Naive thymus-derived CD4-positive, alpha-beta T cell (primary cell): Measurements from ENCODE around the gene TNRC6A. TPM values are rescaled to one million over a fixed set of nuclear protein-coding genes. Genes with fewer than 3 reads are reported as not detected.
"Not testable (repeated sequence)": the region's sequence is repeated elsewhere in the genome, so short reads cannot be mapped to it uniquely, and the experiment has no call there.

ENCODE experiments used
- ATAC-seq: fragments of 150-1000 bp; cut with Tn5 transposase; 2 replicates; pipeline ENCODE4 v1.10.0; 2021; ENCODE audit warnings: mild to moderate bottlenecking, moderate library complexity
- CTCF ChIA-PET: fragments of 350-600 bp; sonication (Branson Sonifier 250); formaldehyde crosslinking; loops from one replicate; lab custom pipeline; 2021; ENCODE audit warnings: antibody characterized with exemption; lab: Charles Lee
- POLR2A ChIA-PET: fragments of 350-600 bp; sonication (Branson Sonifier 250); formaldehyde crosslinking; loops from one replicate; lab custom pipeline; 2021; ENCODE audit warnings: antibody characterized with exemption, inconsistent platforms; lab: Charles Lee
- DNase-seq, 9 donors: peaks; one replicate each; pipeline versions ENCODE4 v3.0.0 to v3.0.0-alpha.2; 2020 to 2022; ENCODE audit warnings: mixed read lengths in 1 of 9
- H3K27ac ChIP-seq: one replicate; pipeline ENCODE4 v1.7.0; 2013; ENCODE audit warnings: mild to moderate bottlenecking, low read depth, low read length, moderate library complexity
- H3K27me3 ChIP-seq, 2 donors: one replicate each; pipeline ENCODE4 v1.7.0; 2013; ENCODE audit warnings: low read length in 2 of 2, mild to moderate bottlenecking in 2 of 2, moderate library complexity in 2 of 2; ENCODE audit not compliant: control insufficient read depth in 2 of 2, insufficient read depth in 2 of 2
- H3K36me3 ChIP-seq, 3 experiments: 1 replicate in 2 of 3; 2 replicates in 1 of 3; pipeline ENCODE4 v1.7.0; 2013; ENCODE audit warnings: low read length in 3 of 3, mild to moderate bottlenecking in 3 of 3, moderate library complexity in 1 of 3; ENCODE audit not compliant: insufficient read depth in 3 of 3, control insufficient read depth in 2 of 3
- H3K4me1 ChIP-seq, 2 donors: one replicate each; pipeline ENCODE4 v1.7.0; 2013; ENCODE audit warnings: low read length in 2 of 2, mild to moderate bottlenecking in 2 of 2, moderate library complexity in 1 of 2; ENCODE audit not compliant: control insufficient read depth in 2 of 2, insufficient read depth in 2 of 2
- H3K4me3 ChIP-seq: 2 replicates; pipeline ENCODE4 v1.7.0; 2013; ENCODE audit warnings: mild to moderate bottlenecking, low read length
- H3K9me3 ChIP-seq, 3 experiments: 1 replicate in 2 of 3; 2 replicates in 1 of 3; pipeline ENCODE4 v1.7.0; 2013; ENCODE audit warnings: low read length in 3 of 3; ENCODE audit not compliant: control insufficient read depth in 2 of 3
- H3K27ac Mint-ChIP-seq, 9 donors: one replicate each; pipeline ENCODE4 v1.8.0; 2020 to 2022; ENCODE audit warnings: mixed read lengths in 9 of 9, mild to moderate bottlenecking in 8 of 9, moderate library complexity in 5 of 9, inconsistent platforms in 2 of 9
- H3K27me3 Mint-ChIP-seq, 5 donors: one replicate each; pipeline ENCODE4 v1.8.0; 2021 to 2022; ENCODE audit warnings: mixed read lengths in 5 of 5, mild to moderate bottlenecking in 1 of 5
- H3K36me3 Mint-ChIP-seq, 5 donors: one replicate each; pipeline ENCODE4 v1.8.0; 2020 to 2022; ENCODE audit warnings: mixed read lengths in 5 of 5, mild to moderate bottlenecking in 3 of 5, inconsistent platforms in 1 of 5
- H3K4me1 Mint-ChIP-seq, 7 donors: one replicate each; pipeline ENCODE4 v1.8.0; 2020 to 2022; ENCODE audit warnings: mixed read lengths in 7 of 7, mild to moderate bottlenecking in 3 of 7, inconsistent platforms in 1 of 7
- H3K4me3 Mint-ChIP-seq, 10 donors: one replicate each; pipeline ENCODE4 v1.8.0; 2020 to 2022; ENCODE audit warnings: mild to moderate bottlenecking in 10 of 10, mixed read lengths in 10 of 10, moderate library complexity in 6 of 10, inconsistent platforms in 2 of 10
- H3K9me3 Mint-ChIP-seq, 11 donors: one replicate each; pipeline ENCODE4 v1.8.0; 2020 to 2022; ENCODE audit warnings: mixed read lengths in 11 of 11, mild to moderate bottlenecking in 4 of 11, inconsistent platforms in 1 of 11, moderate library complexity in 1 of 11
- intact Hi-C, 2 donors: fragments of 100-400 bp; cut with micrococcal nuclease; formaldehyde crosslinking; loops; one replicate each; pipeline ENCODE4 v1.15.1; 2023
- polyA plus RNA-seq, 2 donors: library from polyadenylated mRNA; unstranded; fragments of 300-500 nt; fragmentation: Illumina TruSeq; gene quantifications; one replicate each; pipeline ENCODE4 v1.2.3, GENCODE V29; 2021
- total RNA-seq, 6 experiments: library from RNA in 5 of 6; stranded (reverse) in 5 of 6; gene quantifications; 1 replicate in 5 of 6; 2 replicates in 1 of 6; pipeline ENCODE4 v1.2.3 and lab custom pipeline; 2021 to 2026

TNRC6A gene
- total and polyA plus RNA-seq, 7 experiments from 2014 or later, result 13.4 to 110 (median 75.2) TPM

DNA sequence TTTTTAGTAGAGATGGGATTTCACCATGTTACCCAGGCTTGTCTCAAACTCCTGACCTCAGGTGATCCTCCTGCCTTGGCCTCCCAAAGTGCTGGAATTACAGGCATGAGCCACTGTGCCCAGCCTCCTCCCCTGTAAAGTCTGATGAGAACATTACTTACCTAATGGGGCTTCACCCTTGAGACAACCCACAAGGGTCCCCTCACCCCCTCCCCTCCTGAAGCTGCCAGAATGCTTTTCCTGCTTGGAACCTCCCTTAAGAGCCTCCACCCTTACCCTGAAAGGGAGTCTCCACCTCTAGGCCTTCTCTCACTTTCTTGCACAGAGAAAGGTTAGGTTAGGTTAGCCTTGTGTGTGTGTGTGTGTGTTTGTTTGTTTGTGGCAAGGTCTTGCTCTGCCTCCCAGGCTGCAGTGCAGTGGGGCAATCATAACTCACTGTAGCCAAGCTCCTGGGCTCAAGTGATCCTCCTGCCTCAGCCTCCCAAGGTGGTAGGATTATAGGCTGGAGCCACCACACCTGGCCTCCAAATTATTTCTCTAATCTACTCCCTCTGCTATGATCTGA, 125.2 kb downstream of the TNRC6A start:
- H3K9me3 ChIP-seq, result no peaks in the 10 kb centered on the region
- no peaks in the 10 kb centered on the region for H3K4me1 ChIP-seq
- H3K27ac ChIP-seq, result no peak overlapping the region
- peaks cover 0 to 15% (median 0%) of the 10 kb centered on the region in 5 donors for H3K36me3 Mint-ChIP-seq
- H3K27me3 ChIP-seq, result no peaks in the 10 kb centered on the region
- ATAC-seq (no peak), DNase-seq (no peak)
- ChIA-PET POLR2A (no interaction called here), CTCF (no interaction called here)
- H3K4me3 Mint-ChIP-seq, result no peak overlapping the region
- peaks cover 0 to 13% (median 4%) of the 10 kb centered on the region in 5 donors for H3K27me3 Mint-ChIP-seq
- no peaks in the 10 kb centered on the region for H3K36me3 ChIP-seq
- intact Hi-C loops, result no loop called here
- peak overlapping the region in 1 of 9 donors; percentile 31 for H3K27ac Mint-ChIP-seq
- H3K4me1 Mint-ChIP-seq, result peaks cover 0 to 13% (median 0%) of the 10 kb centered on the region in 7 donors
- no peak overlapping the region for H3K4me3 ChIP-seq
- peaks cover 0 to 5% (median 0%) of the 10 kb centered on the region in 11 donors for H3K9me3 Mint-ChIP-seq

DNA sequence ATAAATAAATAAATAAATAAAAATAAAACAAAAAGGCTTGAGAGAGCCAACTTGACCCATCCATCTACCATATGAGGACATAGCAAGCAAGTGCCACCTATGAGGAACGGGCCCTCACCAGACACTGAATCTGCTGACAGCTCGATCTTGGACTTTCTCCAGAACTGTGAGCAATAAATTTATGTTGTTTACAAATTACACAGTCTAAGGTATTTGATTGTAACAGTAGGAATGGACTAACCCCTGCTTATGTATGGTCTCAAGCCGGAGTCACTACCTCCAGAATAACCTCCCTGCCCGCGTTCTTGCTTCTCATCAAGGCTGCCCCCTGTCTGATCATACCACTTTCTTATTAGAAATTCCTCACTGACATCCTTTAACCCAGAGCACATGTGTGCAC, 126.2 kb downstream of the TNRC6A start:
- no peaks in the 10 kb centered on the region for H3K9me3 ChIP-seq
- no peaks in the 10 kb centered on the region for H3K4me1 ChIP-seq
- Mint-ChIP-seq H3K4me3 (no peak overlapping the region), H3K27ac (no peak overlapping the region), H3K9me3 (peaks cover 0 to 5% (median 0%) of the 10 kb centered on the region in 11 donors), H3K4me1 (peaks cover 0 to 7% (median 0%) of the 10 kb centered on the region in 7 donors), H3K27me3 (peaks cover 0 to 13% (median 4%) of the 10 kb centered on the region in 5 donors), H3K36me3 (peaks cover 0 to 15% (median 0%) of the 10 kb centered on the region in 5 donors)
- ATAC-seq (no peak), DNase-seq (no peak)
- no peaks in the 10 kb centered on the region for H3K36me3 ChIP-seq
- POLR2A ChIA-PET, result no interaction called here
- intact Hi-C loops, result no loop called here
- no peak overlapping the region for H3K27ac ChIP-seq
- CTCF ChIA-PET, result no interaction called here
- no peaks in the 10 kb centered on the region for H3K27me3 ChIP-seq
- H3K4me3 ChIP-seq, result no peak overlapping the region

GRCh38 chr16:24856871-24857270, 127.4 kb downstream of the TNRC6A start:
- H3K9me3 ChIP-seq, H3K4me3 Mint-ChIP-seq, H3K4me1 Mint-ChIP-seq, H3K36me3 ChIP-seq, CTCF ChIA-PET, H3K9me3 Mint-ChIP-seq, H3K27ac Mint-ChIP-seq, H3K27me3 ChIP-seq, ATAC-seq, POLR2A ChIA-PET, H3K27ac ChIP-seq, H3K4me3 ChIP-seq, intact Hi-C loops, H3K4me1 ChIP-seq, DNase-seq: not testable (repeated sequence)
- H3K27me3 Mint-ChIP-seq, result peaks cover 0 to 13% (median 4%) of the 10 kb centered on the region in 5 donors
- H3K36me3 Mint-ChIP-seq, result peaks cover 0 to 15% (median 0%) of the 10 kb centered on the region in 5 donors

GRCh38 chr16:24858219-24859041, 129.0 kb downstream of the TNRC6A start:
- ATAC-seq, result no peak
- Mint-ChIP-seq H3K4me1 (peaks cover 0 to 4% (median 0%) of the 10 kb centered on the region in 7 donors), H3K9me3 (peaks cover 0 to 8% (median 0%) of the 10 kb centered on the region in 11 donors), H3K4me3 (no peak overlapping the region), H3K27ac (no peak overlapping the region), H3K27me3 (peaks cover 0 to 13% (median 4%) of the 10 kb centered on the region in 5 donors), H3K36me3 (peaks cover 0 to 21% (median 0%) of the 10 kb centered on the region in 5 donors)
- POLR2A ChIA-PET, result interaction anchor here (0.6 kb wide), 1 partner anchor 44 kb away, joined by 4 read pairs; no protein-coding TSS in a partner anchor
- no peak overlapping the region for H3K4me3 ChIP-seq
- no peaks in the 10 kb centered on the region for H3K36me3 ChIP-seq
- peak in 8 of 9 donors; percentile 8 to 59 (median 32) for DNase-seq
- no peaks in the 10 kb centered on the region for H3K27me3 ChIP-seq
- no peak overlapping the region for H3K27ac ChIP-seq
- H3K9me3 ChIP-seq, result no peaks in the 10 kb centered on the region
- no peaks in the 10 kb centered on the region for H3K4me1 ChIP-seq
- CTCF ChIA-PET, result no interaction called here
- intact Hi-C loops, result no loop called here

DNA sequence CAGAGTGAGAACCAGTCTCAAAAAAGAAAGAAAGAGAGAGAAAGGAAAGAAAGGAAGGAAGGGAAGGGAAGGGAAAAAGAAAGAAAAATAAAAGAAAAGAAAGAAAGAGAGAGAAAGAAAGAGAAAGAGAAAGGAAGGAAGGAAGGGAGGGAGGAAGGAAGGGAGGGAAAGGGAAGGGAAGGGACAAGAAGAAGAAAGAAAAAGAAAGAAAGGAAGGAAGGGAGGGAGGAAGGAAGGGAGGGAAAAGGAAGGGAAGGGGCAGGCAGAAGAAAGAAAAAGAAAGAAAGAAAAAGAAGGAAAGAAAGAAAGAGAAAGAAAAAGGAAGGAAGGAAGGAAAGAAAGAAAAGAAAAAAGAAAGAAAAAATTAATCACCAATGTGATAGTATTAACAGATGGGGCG, 132.0 kb downstream of the TNRC6A start:
- H3K27me3 Mint-ChIP-seq, result peaks cover 0 to 13% (median 6%) of the 10 kb centered on the region in 5 donors
- no peak overlapping the region for H3K27ac Mint-ChIP-seq
- no peak for DNase-seq
- Histone ChIP-seq H3K9me3 (no peaks in the 10 kb centered on the region), H3K27ac (no peak overlapping the region), H3K27me3 (no peaks in the 10 kb centered on the region), H3K4me1 (no peaks in the 10 kb centered on the region), H3K36me3 (no peaks in the 10 kb centered on the region), H3K4me3 (no peak overlapping the region)
- H3K4me3 Mint-ChIP-seq, result no peak overlapping the region
- ChIA-PET POLR2A (no interaction called here), CTCF (no interaction called here)
- intact Hi-C loops, result no loop called here
- peaks cover 0 to 25% (median 12%) of the 10 kb centered on the region in 5 donors for H3K36me3 Mint-ChIP-seq
- no peak for ATAC-seq
- H3K9me3 Mint-ChIP-seq, result peaks cover 2 to 30% (median 16%) of the 10 kb centered on the region in 11 donors
- peaks cover 0 to 2% (median 0%) of the 10 kb centered on the region in 7 donors for H3K4me1 Mint-ChIP-seq

DNA sequence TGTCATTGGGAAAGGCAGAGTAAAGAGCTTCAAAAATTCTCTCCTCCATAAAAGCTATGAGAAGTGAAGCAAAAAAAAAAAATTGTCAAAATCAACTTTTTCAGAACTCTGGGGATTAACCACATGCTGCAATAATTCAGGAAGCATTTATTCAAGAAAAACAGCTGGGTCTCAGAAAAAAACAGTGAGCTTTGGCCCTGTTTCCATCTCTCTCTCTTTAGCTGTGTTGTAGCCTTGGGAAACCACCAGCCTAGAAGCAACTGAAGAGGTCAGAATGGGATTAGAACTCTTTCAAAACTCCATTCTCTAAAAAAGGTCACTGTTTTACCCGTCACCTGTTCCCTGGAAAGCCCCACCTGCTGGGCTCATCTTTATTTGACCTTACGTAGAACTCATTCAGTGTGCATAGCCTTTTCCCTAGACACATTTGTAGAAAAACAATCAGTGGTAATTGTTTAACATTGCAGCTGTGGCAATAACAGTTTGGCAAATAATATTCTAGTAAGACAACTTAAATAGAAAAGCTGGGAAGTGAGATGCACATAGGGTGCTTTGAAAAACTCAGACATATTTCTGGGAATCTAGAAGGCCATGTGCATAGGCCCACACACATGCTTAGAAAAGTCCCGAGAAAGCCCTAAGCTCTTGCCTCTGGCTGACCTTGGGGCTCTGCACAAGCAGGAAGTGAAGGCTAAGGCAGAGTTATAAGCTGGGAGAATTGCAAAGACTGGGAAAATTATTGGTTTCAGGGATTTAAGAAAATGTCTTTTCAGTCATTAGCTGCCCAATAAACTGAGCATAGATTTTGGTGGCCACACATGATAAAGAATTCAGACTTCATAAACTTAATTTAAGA, 134.4 kb downstream of the TNRC6A start:
- ATAC-seq (no peak), DNase-seq (no peak)
- H3K4me1 ChIP-seq, result no peaks in the 10 kb centered on the region
- Mint-ChIP-seq H3K4me3 (no peak overlapping the region), H3K9me3 (peaks cover 2 to 30% (median 16%) of the 10 kb centered on the region in 11 donors), H3K36me3 (peaks cover 0 to 19% (median 12%) of the 10 kb centered on the region in 5 donors), H3K4me1 (no peaks in the 10 kb centered on the region), H3K27me3 (peaks cover 0 to 13% (median 0%) of the 10 kb centered on the region in 5 donors), H3K27ac (no peak overlapping the region)
- H3K27ac ChIP-seq, result no peak overlapping the region
- H3K27me3 ChIP-seq, result no peaks in the 10 kb centered on the region
- no peaks in the 10 kb centered on the region for H3K36me3 ChIP-seq
- POLR2A ChIA-PET, result interaction anchor here (0.7 kb wide), 1 partner anchor 42 kb away, joined by 5 read pairs; no protein-coding TSS in a partner anchor
- CTCF ChIA-PET, result no interaction called here
- H3K9me3 ChIP-seq, result no peaks in the 10 kb centered on the region
- no peak overlapping the region for H3K4me3 ChIP-seq
- intact Hi-C loops, result no loop called here
